Kidney (tissue), 14 donors: ENCODE data around the gene ZNF830. TPM values are rescaled to one million over a fixed set of nuclear protein-coding genes. Genes with fewer than 3 reads are reported as not detected.
"Not testable (repeated sequence)": the region's sequence is repeated elsewhere in the genome, so short reads cannot be mapped to it uniquely, and the experiment has no call there.

Source experiments
- DNase-seq, 5 donors: peaks; one replicate each; pipeline ENCODE4 v3.0.0-alpha.2; 2013 to 2020
- FAIRE-seq: peaks from 2 replicates; lab custom pipeline; 2012; peaks lifted over from hg19 to GRCh38; lab: Jason Lieb, UNC
- H3K27ac ChIP-seq, 2 donors: one replicate each; pipeline ENCODE4 v1.7.0; 2013; ENCODE audit warnings: low read depth in 2 of 2, low read length in 2 of 2, inconsistent platforms in 1 of 2
- H3K27me3 ChIP-seq: one replicate; pipeline ENCODE4 v1.7.1; 2013; ENCODE audit warnings: low read length, inconsistent platforms; ENCODE audit not compliant: control insufficient read depth, insufficient read depth
- H3K36me3 ChIP-seq, 3 donors: one replicate each; pipeline versions ENCODE4 v1.7.0 to v1.7.1; 2013; ENCODE audit warnings: low read length in 3 of 3, control low read depth in 1 of 3, inconsistent platforms in 1 of 3; ENCODE audit not compliant: insufficient read depth in 3 of 3, control insufficient read depth in 2 of 3
- H3K4me1 ChIP-seq, 3 donors: one replicate each; pipeline versions ENCODE4 v1.7.0 to v1.7.1; 2013; ENCODE audit warnings: low read length in 3 of 3, inconsistent platforms in 1 of 3, low read depth in 1 of 3; ENCODE audit not compliant: control insufficient read depth in 2 of 3, insufficient read depth in 2 of 3
- H3K4me3 ChIP-seq, 3 donors: one replicate each; pipeline versions ENCODE4 v1.7.0 to v1.8.1; 2013; ENCODE audit warnings: low read length in 3 of 3, control low read depth in 1 of 3, inconsistent platforms in 1 of 3
- H3K9ac ChIP-seq, 3 donors: one replicate each; pipeline versions ENCODE4 v1.7.0 to v1.7.1; 2013; ENCODE audit warnings: low read length in 3 of 3, control low read depth in 1 of 3, inconsistent platforms in 1 of 3
- H3K9me3 ChIP-seq, 3 donors: one replicate each; pipeline versions ENCODE4 v1.7.0 to v1.7.1; 2013; ENCODE audit warnings: low read length in 3 of 3, control low read depth in 1 of 3, inconsistent platforms in 1 of 3; ENCODE audit not compliant: control insufficient read depth in 2 of 3, insufficient read depth in 1 of 3
- intact Hi-C: fragments of 100-400 bp; cut with DNase I; formaldehyde crosslinking; loops from one replicate; pipeline ENCODE4 v1.11.1; 2022
- polyA plus RNA-seq: library from polyadenylated mRNA; stranded (reverse); fragments of 350-450 nt; fragmentation: Illumina TruSeq; extraction: RNeasy Lipid Tissue Mini Kit (QIAGEN cat#74804); gene quantifications from one replicate; pipeline ENCODE4 v1.2.3, GENCODE V29; 2014; ENCODE audit warnings: low read depth, low replicate concordance; ENCODE audit not compliant: insufficient read depth
- total RNA-seq: library from RNA; stranded (reverse); fragmentation: NEBNext Ultra II Directional; extraction: Animal tissue kit (Norgen Biotek cat#: 25700); gene quantifications from one replicate; pipeline ENCODE4 v1.2.1, GENCODE V29; 2021
- TF ChIP-seq, protein P1 (sequence below): IDR thresholded peaks from 3 replicates; pipeline ENCODE4 v1.5.1; 2012; ENCODE audit warnings: mild to moderate bottlenecking, moderate library complexity, borderline replicate concordance; ENCODE audit not compliant: insufficient read depth; ENCODE audit errors: extremely low read depth
- donor health status: control.
- donor health status: control.
- donor health status: control.
- donor health status: control.
- donor health status: control.
- donor health status: DM: yes; HTN: yes; CAD: no.
- donor health status: Normal renal cell carcinoma (clear cell type).

The ZNF830 gene
- total and polyA plus RNA-seq, 2 donors from 2014 or later = 10.0 to 16.8 TPM

DNA sequence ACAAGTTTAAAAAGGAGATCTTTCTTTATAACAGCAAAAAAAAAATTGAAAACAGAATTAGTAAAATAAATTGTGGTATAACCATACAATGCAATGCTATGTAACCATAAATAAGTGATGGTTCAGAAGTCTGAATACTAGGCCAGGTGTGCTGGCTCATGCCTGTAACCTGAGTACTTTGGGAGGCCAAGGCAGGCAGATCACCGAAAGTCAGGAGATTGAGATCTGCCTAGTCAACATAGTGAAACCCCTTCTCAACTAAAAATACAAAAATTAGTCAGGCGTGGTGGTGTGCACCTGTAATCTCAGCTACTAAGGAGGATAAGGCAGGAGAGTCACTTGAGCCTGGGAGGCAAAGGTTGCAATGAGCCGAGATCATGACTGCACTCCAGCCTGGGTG lies 34.7 kb upstream of the ZNF830 start:
- no peaks in the 10 kb centered on the region for H3K4me1 ChIP-seq
- no peaks in the 10 kb centered on the region for H3K27me3 ChIP-seq
- TF ChIP-seq, protein P1, sequence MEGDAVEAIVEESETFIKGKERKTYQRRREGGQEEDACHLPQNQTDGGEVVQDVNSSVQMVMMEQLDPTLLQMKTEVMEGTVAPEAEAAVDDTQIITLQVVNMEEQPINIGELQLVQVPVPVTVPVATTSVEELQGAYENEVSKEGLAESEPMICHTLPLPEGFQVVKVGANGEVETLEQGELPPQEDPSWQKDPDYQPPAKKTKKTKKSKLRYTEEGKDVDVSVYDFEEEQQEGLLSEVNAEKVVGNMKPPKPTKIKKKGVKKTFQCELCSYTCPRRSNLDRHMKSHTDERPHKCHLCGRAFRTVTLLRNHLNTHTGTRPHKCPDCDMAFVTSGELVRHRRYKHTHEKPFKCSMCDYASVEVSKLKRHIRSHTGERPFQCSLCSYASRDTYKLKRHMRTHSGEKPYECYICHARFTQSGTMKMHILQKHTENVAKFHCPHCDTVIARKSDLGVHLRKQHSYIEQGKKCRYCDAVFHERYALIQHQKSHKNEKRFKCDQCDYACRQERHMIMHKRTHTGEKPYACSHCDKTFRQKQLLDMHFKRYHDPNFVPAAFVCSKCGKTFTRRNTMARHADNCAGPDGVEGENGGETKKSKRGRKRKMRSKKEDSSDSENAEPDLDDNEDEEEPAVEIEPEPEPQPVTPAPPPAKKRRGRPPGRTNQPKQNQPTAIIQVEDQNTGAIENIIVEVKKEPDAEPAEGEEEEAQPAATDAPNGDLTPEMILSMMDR = no peak
- DNase-seq (no peak), FAIRE-seq (no peak)
- no peaks in the 10 kb centered on the region for H3K9me3 ChIP-seq
- intact Hi-C loops = no loop called here
- H3K9ac ChIP-seq = no peak overlapping the region
- H3K4me3 ChIP-seq = no peak overlapping the region
- no peak overlapping the region for H3K27ac ChIP-seq
- no peaks in the 10 kb centered on the region for H3K36me3 ChIP-seq

DNA sequence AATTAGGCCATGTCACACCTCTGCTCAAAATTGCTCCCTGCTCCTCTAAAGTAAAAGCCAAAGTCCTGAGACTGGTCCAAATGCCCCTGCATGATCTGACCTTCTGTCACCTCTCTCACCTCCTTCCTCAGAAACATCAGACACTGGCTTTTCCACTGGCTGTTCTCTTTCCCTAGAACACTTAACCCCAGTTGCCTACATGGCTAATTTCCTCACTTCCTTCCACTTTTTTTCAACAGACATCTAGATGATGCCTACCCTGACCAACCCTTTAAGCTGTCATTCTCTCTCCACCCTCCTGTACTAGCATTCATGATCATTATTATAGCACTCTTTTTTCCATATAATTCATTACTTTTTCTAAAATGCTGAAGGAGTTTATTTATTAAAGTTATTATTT lies 31.1 kb upstream of the ZNF830 start:
- no peak for DNase-seq
- TF ChIP-seq, protein P1 = no peak
- no peaks in the 10 kb centered on the region for H3K4me1 ChIP-seq
- H3K36me3 ChIP-seq = no peaks in the 10 kb centered on the region
- H3K27me3 ChIP-seq = no peaks in the 10 kb centered on the region
- no peak overlapping the region for H3K27ac ChIP-seq
- no peak for FAIRE-seq
- intact Hi-C loops = no loop called here
- no peak overlapping the region for H3K9ac ChIP-seq
- no peaks in the 10 kb centered on the region for H3K9me3 ChIP-seq
- no peak overlapping the region for H3K4me3 ChIP-seq

DNA sequence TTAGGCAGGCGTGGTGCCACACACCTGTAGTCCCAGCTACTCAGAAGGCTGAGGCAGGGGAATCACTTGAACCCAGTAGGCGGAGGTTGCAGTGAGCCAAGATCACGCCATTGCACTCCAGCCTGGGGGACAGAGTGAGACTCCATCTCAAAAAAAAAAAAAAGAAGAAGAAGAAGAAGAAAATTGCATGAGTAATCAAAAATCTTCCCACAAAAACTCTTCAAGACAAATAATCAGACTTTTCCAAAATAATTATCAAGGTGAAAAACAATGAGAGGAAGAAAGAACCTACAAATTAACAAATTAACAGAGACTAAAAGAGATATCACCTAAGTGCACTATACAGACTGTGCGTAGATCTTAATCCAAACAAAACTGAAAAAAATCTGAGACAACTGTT lies 10.6 kb upstream of the ZNF830 start:
- DNase-seq, H3K4me1 ChIP-seq, H3K36me3 ChIP-seq, H3K4me3 ChIP-seq, intact Hi-C loops, H3K27ac ChIP-seq, H3K27me3 ChIP-seq, H3K9ac ChIP-seq, FAIRE-seq, H3K9me3 ChIP-seq: not testable (repeated sequence)

DNA sequence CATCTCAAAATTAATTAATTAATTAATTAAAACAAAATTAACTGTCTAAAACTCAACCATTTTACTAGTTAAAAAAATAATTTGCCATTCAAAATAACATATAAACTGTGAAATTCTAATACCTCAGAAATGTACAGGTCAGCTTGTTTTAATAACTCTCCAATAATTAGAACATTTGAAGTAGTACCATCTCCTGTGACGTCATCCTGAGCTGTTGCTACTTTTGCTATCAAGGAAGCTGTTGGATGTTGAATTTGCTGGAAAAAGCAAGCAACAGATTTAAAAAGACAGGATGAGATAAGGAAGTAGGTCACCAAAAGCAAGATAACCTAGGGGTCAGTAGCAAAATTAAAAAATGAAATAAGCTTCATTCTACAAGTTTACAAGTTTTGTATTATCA lies 2.9 kb upstream of the ZNF830 start:
- no peak for FAIRE-seq
- TF ChIP-seq, protein P1 = no peak
- Histone ChIP-seq H3K27ac (no peak overlapping the region), H3K27me3 (no peaks in the 10 kb centered on the region), H3K9ac (no peak overlapping the region), H3K4me1 (peaks cover 0 to 10% (median 0%) of the 10 kb centered on the region in 3 donors), H3K36me3 (peaks cover 0 to 4% (median 0%) of the 10 kb centered on the region in 3 donors), H3K4me3 (no peak overlapping the region), H3K9me3 (no peaks in the 10 kb centered on the region)
- DNase-seq = no peak
- intact Hi-C loops = no loop called here
